Ishikawa (cell line): ENCODE results near the gene SLC25A48.

Experiments
- CEBPB ChIP-seq: IDR thresholded peaks from 2 replicates; pipeline ENCODE4 v1.6.1; 2012
- CREB1 ChIP-seq: IDR thresholded peaks from 2 replicates; pipeline ENCODE4 v1.6.1; 2012; ENCODE audit warnings: low read depth
- EGR1 ChIP-seq: IDR thresholded peaks from 2 replicates; pipeline ENCODE4 v1.6.1; 2012
- EP300 ChIP-seq: IDR thresholded peaks from 2 replicates; pipeline ENCODE4 v1.6.1; 2012; ENCODE audit warnings: borderline replicate concordance
- FOXM1 ChIP-seq: IDR thresholded peaks from 2 replicates; pipeline ENCODE4 v1.6.1; 2012; ENCODE audit warnings: low read depth, borderline replicate concordance
- MAX ChIP-seq: IDR thresholded peaks from 2 replicates; pipeline ENCODE4 v1.6.1; 2012
- NFIC ChIP-seq: IDR thresholded peaks from 2 replicates; pipeline ENCODE4 v1.6.1; 2012
- RAD21 ChIP-seq: IDR thresholded peaks from 2 replicates; pipeline ENCODE4 v1.6.1; 2012; ENCODE audit warnings: low read depth
- REST ChIP-seq: IDR thresholded peaks from 2 replicates; pipeline ENCODE4 v1.6.1; 2012; ENCODE audit warnings: low read depth, mild to moderate bottlenecking
- TAF1 ChIP-seq: IDR thresholded peaks from 2 replicates; pipeline ENCODE4 v1.6.1; 2012; ENCODE audit warnings: low read depth, mild to moderate bottlenecking
- TCF12 ChIP-seq: IDR thresholded peaks from 2 replicates; pipeline ENCODE4 v1.6.1; 2012; ENCODE audit warnings: low read depth
- TEAD4 ChIP-seq: IDR thresholded peaks from 2 replicates; pipeline ENCODE4 v1.6.1; 2012
- USF1 ChIP-seq: IDR thresholded peaks from 2 replicates; pipeline ENCODE4 v1.6.1; 2012
- YY1 ChIP-seq: IDR thresholded peaks from 2 replicates; pipeline ENCODE4 v1.6.1; 2012; ENCODE audit warnings: low read depth
- ZBTB7A ChIP-seq: IDR thresholded peaks from 2 replicates; pipeline ENCODE4 v1.6.1; 2012; ENCODE audit warnings: low read depth

The SLC25A48 gene

GRCh38 chr5:135862086-135862485 lies 27.6 kb downstream of the SLC25A48 start:
- TF ChIP-seq TEAD4: no peak
- no peak for TF ChIP-seq EP300
- no peak for TF ChIP-seq FOXM1
- no peak for TF ChIP-seq TAF1
- TF ChIP-seq RAD21: no peak
- TF ChIP-seq EGR1: no peak

- no peak for TF ChIP-seq REST
- TF ChIP-seq EP300: no peak
- no peak for TF ChIP-seq TEAD4
- no peak for TF ChIP-seq MAX
- TF ChIP-seq USF1: no peak
- no peak for TF ChIP-seq ZBTB7A
- TF ChIP-seq CEBPB: no peak
- no peak for TF ChIP-seq CREB1
- TF ChIP-seq FOXM1: no peak
Observed at GRCh38 chr5:135862744-135863143, 28.3 kb downstream of the SLC25A48 start.

- TF ChIP-seq EP300 (no peak), YY1 (no peak), USF1 (no peak), REST (no peak), TEAD4 (no peak), CEBPB (no peak)
Observed at GRCh38 chr5:135864503-135865435, 30.3 kb downstream of the SLC25A48 start.

GRCh38 chr5:135866016-135866415 lies 31.6 kb downstream of the SLC25A48 start:
- TF ChIP-seq CREB1: no peak
- no peak for TF ChIP-seq ZBTB7A
- no peak for TF ChIP-seq MAX
- no peak for TF ChIP-seq EGR1
- no peak for TF ChIP-seq RAD21
- no peak for TF ChIP-seq TAF1
- no peak for TF ChIP-seq TCF12
- TF ChIP-seq EP300: no peak
- TF ChIP-seq USF1: no peak
- no peak for TF ChIP-seq TEAD4

DNA sequence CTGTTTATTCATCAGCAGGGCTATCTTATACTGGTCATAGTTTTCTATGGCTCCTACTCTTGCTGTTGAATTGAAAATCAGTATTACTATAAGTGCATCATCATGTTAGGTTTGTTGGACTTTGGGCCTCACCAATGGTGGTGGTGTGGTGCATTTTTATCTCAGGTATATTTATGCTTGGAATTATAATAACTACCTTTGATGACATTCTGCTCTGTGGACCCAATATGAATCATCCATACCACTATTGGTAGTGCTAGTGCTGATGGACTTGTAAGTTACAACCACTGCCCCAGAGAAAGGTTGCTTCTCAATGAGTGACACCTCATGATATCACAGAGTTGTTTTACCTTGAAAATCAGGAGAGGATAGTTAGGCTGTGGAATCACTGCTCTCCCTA lies 33.1 kb downstream of the SLC25A48 start:
- no peak for TF ChIP-seq ZBTB7A
- no peak for TF ChIP-seq YY1
- TF ChIP-seq TEAD4: no peak
- TF ChIP-seq FOXM1: no peak
- no peak for TF ChIP-seq EP300

- TF ChIP-seq EP300 (no peak), ZBTB7A (no peak), MAX (no peak), NFIC (no peak), REST (no peak), USF1 (no peak), RAD21 (no peak), TEAD4 (no peak), CREB1 (no peak), TAF1 (no peak), FOXM1 (no peak), YY1 (no peak)
Observed at GRCh38 chr5:135868681-135869080, 34.2 kb downstream of the SLC25A48 start.
